Astrocyte (in vitro differentiated cells and primary cell): ENCODE results near the gene CCDC177.

Experiments
- CTCF ChIP-seq: IDR thresholded peaks from 2 replicates; pipeline ENCODE4 v1.5.1; 2011; ENCODE audit warnings: low read depth, mild to moderate bottlenecking, inconsistent platforms, low read length, moderate library complexity; ENCODE audit not compliant: insufficient read depth
- EZH2 ChIP-seq: IDR thresholded peaks from 2 replicates; pipeline ENCODE4 v1.6.1; 2012; ENCODE audit warnings: mild to moderate bottlenecking, low read length, inconsistent platforms; ENCODE audit not compliant: insufficient read depth

- TF ChIP-seq CTCF (no peak), EZH2 (no peak)
Measured at GRCh38 chr14:69600304-69600891, 25.7 kb upstream of the CCDC177 start.
